Transverse colon (tissue), 4 donors: ENCODE measurements around the gene MEGF11. TPM values are rescaled to one million over a fixed set of nuclear protein-coding genes. Genes with fewer than 3 reads are reported as not detected.
"Not testable (repeated sequence)": the region's sequence is repeated elsewhere in the genome, so short reads cannot be mapped to it uniquely, and the experiment has no call there.

Experiments
- DNase-seq: peaks from one replicate; pipeline ENCODE4 v3.0.0-alpha.2; 2019
- H3K27ac ChIP-seq, 4 donors: fragments of 200-600 bp; sonication (generic); 2 replicates each; pipeline ENCODE4 v1.5.1; 2016 to 2018; ENCODE audit warnings: inconsistent platforms in 4 of 4
- H3K27me3 ChIP-seq: fragments of 200-600 bp; sonication (generic); 2 replicates; pipeline ENCODE4 v1.5.1; 2017; ENCODE audit warnings: inconsistent platforms
- H3K36me3 ChIP-seq, 4 donors: fragments of 200-600 bp; sonication (generic); 2 replicates each; pipeline ENCODE4 v1.5.1; 2017 to 2019; ENCODE audit warnings: inconsistent platforms in 4 of 4
- H3K4me1 ChIP-seq, 4 donors: fragments of 200-600 bp; sonication (generic); 2 replicates each; pipeline ENCODE4 v1.5.1; 2017 to 2020; ENCODE audit warnings: inconsistent platforms in 4 of 4
- H3K4me3 ChIP-seq, 4 donors: fragments of 200-600 bp; sonication (generic); 1 replicate in 1 of 4; 2 replicates in 3 of 4; pipeline versions ENCODE4 v1.5.1 to v1.6.1; 2017 to 2019; ENCODE audit warnings: inconsistent platforms in 4 of 4
- H3K9me3 ChIP-seq, 2 donors: fragments of 200-600 bp; sonication (generic); 2 replicates each; pipeline ENCODE4 v1.5.1; 2017 to 2019; ENCODE audit warnings: inconsistent platforms in 2 of 2
- CTCF ChIP-seq, 5 experiments: fragments of 200-600 bp in 3 of 5; fragments of 450-650 bp in 2 of 5; sonication (generic) in 3 of 5; IDR thresholded peaks; 1 replicate in 2 of 5; 2 replicates in 3 of 5; pipeline ENCODE4 v1.5.1; 2016 to 2017; ENCODE audit warnings: antibody characterized with exemption in 5 of 5, inconsistent platforms in 3 of 5, mild to moderate bottlenecking in 2 of 5, moderate library complexity in 1 of 5
- EP300 ChIP-seq: sonication (generic); formaldehyde crosslinking; IDR thresholded peaks from one replicate; pipeline ENCODE4 v1.6.1; 2017; ENCODE audit warnings: antibody characterized with exemption, low read depth
- POLR2A ChIP-seq: fragments of 450-650 bp; IDR thresholded peaks from one replicate; pipeline ENCODE4 v1.6.1; 2016; ENCODE audit warnings: antibody characterized with exemption, mild to moderate bottlenecking, moderate library complexity
- POLR2AphosphoS5 ChIP-seq, 3 donors: sonication (generic); formaldehyde crosslinking; IDR thresholded peaks; one replicate each; pipeline ENCODE4 v1.6.1; 2016; ENCODE audit warnings: antibody characterized with exemption in 3 of 3
- WGBS, 2 donors: methylation state at CpG; one replicate each; pipeline ENCODE4 v1.1.5; 2018; ENCODE audit warnings: low coverage in 1 of 2; 5-methylcytosine and 5-hydroxymethylcytosine counted together
- in situ Hi-C, 4 donors: fragments of 200-750 bp; cut with MboI; loops; one replicate each; pipeline versions ENCODE4 v1.15.0 to v1.15.1; 2017; ENCODE audit warnings: low sequenced_read_pairs in 3 of 4, low pct_ligation_motif_present in 1 of 4, low pct_unique_long_range_greater_than_20kb in 1 of 4
- intact Hi-C: fragments of 100-400 bp; cut with DNase I; formaldehyde crosslinking; loops from one replicate; pipeline ENCODE4 v1.15.1; 2023; ENCODE audit warnings: low total_unique reads
- total RNA-seq, 4 donors: library from RNA; depleted of rRNA; stranded (reverse); fragments of >200 nt; gene quantifications; one replicate each; pipeline ENCODE4 v1.1.0, GENCODE V29; 2016

Gene MEGF11
- total RNA-seq, 4 donors from 2014 or later = 0.16 TPM; not detected in 3

GRCh38 chr15:65869126-65869953, 384.2 kb downstream of the MEGF11 start, which contains the start of gene RAB11A:
TSS of gene RAB11A (plus strand) at chr15:65869491. CDS start at chr15:65869586, 95 bp downstream.
- in situ Hi-C loops (loop anchor here in 1 of 4 donors (25.0 kb wide), 1 partner anchor 232 kb away; no protein-coding TSS in a partner anchor), intact Hi-C loops (loop anchor here (10.0 kb wide), 1 partner anchor 75 kb away; the partner anchor contains the start of gene DENND4A)
- no peaks in the 10 kb centered on the region for H3K36me3 ChIP-seq
- 0 to 1% methylated on average over 16 to 58 of the region's 62 CpGs for WGBS, 2 donors
- H3K27me3 ChIP-seq = no peaks in the 10 kb centered on the region
- peak within 1 kb of the TSS; percentile 70 to 90 (median 82) for H3K4me3 ChIP-seq
- TF ChIP-seq CTCF (IDR thresholded peaks at IDR 0.05) (peak; percentile 3 to 34 (median 16)), EP300 (peak; percentile 37), POLR2AphosphoS5 (IDR thresholded peaks at IDR 0.05) (peak; percentile 94 to 97 (median 96)), POLR2A (peak; percentile 98)
- peaks cover 0 to 35% (median 11%) of the 10 kb centered on the region in 4 donors for H3K4me1 ChIP-seq
- no peaks in the 10 kb centered on the region for H3K9me3 ChIP-seq
- peak within 1 kb of the TSS; percentile 96 to 98 (median 97) for H3K27ac ChIP-seq
- peak; percentile 96 for DNase-seq

- WGBS, 2 donors = 65 to 81% methylated on average over 8 to 11 of the region's 11 CpGs
- no peak for TF ChIP-seq CTCF (IDR thresholded peaks at IDR 0.05)
- TF ChIP-seq POLR2AphosphoS5 (IDR thresholded peaks at IDR 0.05) = no peak
- TF ChIP-seq EP300 = no peak
- no peak for TF ChIP-seq POLR2A
- Histone ChIP-seq H3K4me3 (peak overlapping the region in 3 of 4 donors; percentile 70 to 90 (median 86)), H3K27ac (peak overlapping the region; percentile 96 to 98 (median 97)), H3K9me3 (no peaks in the 10 kb centered on the region), H3K4me1 (peaks cover 0 to 32% (median 11%) of the 10 kb centered on the region in 4 donors), H3K36me3 (no peaks in the 10 kb centered on the region), H3K27me3 (no peaks in the 10 kb centered on the region)
- no peak for DNase-seq
- intact Hi-C loops = loop anchor here (10.0 kb wide), 1 partner anchor 74 kb away; the partner anchor contains the start of gene DENND4A
- in situ Hi-C loops = loop anchor here in 1 of 4 donors (25.0 kb wide), 1 partner anchor 231 kb away; no protein-coding TSS in a partner anchor
Observed at GRCh38 chr15:65868546-65869125, 384.9 kb downstream of the MEGF11 start.

GRCh38 chr15:65867933-65868332, 385.6 kb downstream of the MEGF11 start:
- H3K9me3 ChIP-seq, H3K36me3 ChIP-seq, H3K27me3 ChIP-seq, DNase-seq, H3K4me3 ChIP-seq, H3K27ac ChIP-seq: not testable (repeated sequence)
- 91% methylated on average over 6 of the region's 6 CpGs; no CpG with 5 or more reads in 1 of the 2 donors for WGBS, 2 donors
- in situ Hi-C loops (loop anchor here in 1 of 4 donors (25.0 kb wide), 1 partner anchor 231 kb away; no protein-coding TSS in a partner anchor), intact Hi-C loops (loop anchor here (10.0 kb wide), 1 partner anchor 73 kb away; the partner anchor contains the start of gene DENND4A)
- H3K4me1 ChIP-seq = peaks cover 0 to 27% (median 11%) of the 10 kb centered on the region in 4 donors

GRCh38 chr15:65867244-65867643, 386.3 kb downstream of the MEGF11 start:
- TF ChIP-seq POLR2A = no peak
- TF ChIP-seq POLR2AphosphoS5 (IDR thresholded peaks at IDR 0.05) = no peak
- no peak for TF ChIP-seq CTCF (IDR thresholded peaks at IDR 0.05)
- TF ChIP-seq EP300 = no peak
- H3K9me3 ChIP-seq = no peaks in the 10 kb centered on the region
- 67 to 71% methylated on average over 3 of the region's 3 CpGs for WGBS, 2 donors
- H3K4me3 ChIP-seq = no peak overlapping the region
- no peak for DNase-seq
- intact Hi-C loops = loop anchor here (10.0 kb wide), 1 partner anchor 72 kb away; the partner anchor contains the start of gene DENND4A
- no peaks in the 10 kb centered on the region for H3K27me3 ChIP-seq
- in situ Hi-C loops = loop anchor here in 1 of 4 donors (25.0 kb wide), 1 partner anchor 230 kb away; no protein-coding TSS in a partner anchor
- H3K36me3 ChIP-seq = no peaks in the 10 kb centered on the region
- peaks cover 0 to 24% (median 10%) of the 10 kb centered on the region in 4 donors for H3K4me1 ChIP-seq
- no peak overlapping the region for H3K27ac ChIP-seq
